ENCODE measurements around the gene FHDC1. TPM values are rescaled to one million over a fixed set of nuclear protein-coding genes. Genes with fewer than 3 reads are reported as not detected.

Gene FHDC1
- total and polyA plus RNA-seq, 8 donors = 9.0 to 32.9 (median 10.4) TPM

- no peak overlapping the region for H3K4me3 ChIP-seq
- TF ChIP-seq, protein P1, sequence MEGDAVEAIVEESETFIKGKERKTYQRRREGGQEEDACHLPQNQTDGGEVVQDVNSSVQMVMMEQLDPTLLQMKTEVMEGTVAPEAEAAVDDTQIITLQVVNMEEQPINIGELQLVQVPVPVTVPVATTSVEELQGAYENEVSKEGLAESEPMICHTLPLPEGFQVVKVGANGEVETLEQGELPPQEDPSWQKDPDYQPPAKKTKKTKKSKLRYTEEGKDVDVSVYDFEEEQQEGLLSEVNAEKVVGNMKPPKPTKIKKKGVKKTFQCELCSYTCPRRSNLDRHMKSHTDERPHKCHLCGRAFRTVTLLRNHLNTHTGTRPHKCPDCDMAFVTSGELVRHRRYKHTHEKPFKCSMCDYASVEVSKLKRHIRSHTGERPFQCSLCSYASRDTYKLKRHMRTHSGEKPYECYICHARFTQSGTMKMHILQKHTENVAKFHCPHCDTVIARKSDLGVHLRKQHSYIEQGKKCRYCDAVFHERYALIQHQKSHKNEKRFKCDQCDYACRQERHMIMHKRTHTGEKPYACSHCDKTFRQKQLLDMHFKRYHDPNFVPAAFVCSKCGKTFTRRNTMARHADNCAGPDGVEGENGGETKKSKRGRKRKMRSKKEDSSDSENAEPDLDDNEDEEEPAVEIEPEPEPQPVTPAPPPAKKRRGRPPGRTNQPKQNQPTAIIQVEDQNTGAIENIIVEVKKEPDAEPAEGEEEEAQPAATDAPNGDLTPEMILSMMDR (IDR thresholded peaks at IDR 0.05) = no peak
- peaks cover 0 to 7% of the 10 kb centered on the region in 2 donors for H3K36me3 ChIP-seq
- DNase-seq = no peak
- intact Hi-C loops (cut with DNase I) = no loop called here
- no peak for ATAC-seq
- no peak overlapping the region for H3K27ac ChIP-seq
- peaks cover 0 to 14% of the 10 kb centered on the region in 2 donors for H3K4me1 ChIP-seq
- H3K9me3 ChIP-seq = no peaks in the 10 kb centered on the region
- H3K27me3 ChIP-seq = no peaks in the 10 kb centered on the region
These were observed 29.5 kb downstream of the FHDC1 start for GRCh38 chr4:152965611-152966010.

GRCh38 chr4:152967907-152968306, 31.8 kb downstream of the FHDC1 start:
- TF ChIP-seq, protein P1 (IDR thresholded peaks at IDR 0.05) = no peak
- Histone ChIP-seq H3K4me1 (peaks cover 0 to 3% of the 10 kb centered on the region in 2 donors), H3K27ac (no peak overlapping the region), H3K27me3 (no peaks in the 10 kb centered on the region), H3K9me3 (no peaks in the 10 kb centered on the region), H3K4me3 (no peak overlapping the region), H3K36me3 (peaks cover 0 to 20% of the 10 kb centered on the region in 2 donors)
- intact Hi-C loops (cut with DNase I) = no loop called here
- ATAC-seq (no peak), DNase-seq (no peak)

DNA sequence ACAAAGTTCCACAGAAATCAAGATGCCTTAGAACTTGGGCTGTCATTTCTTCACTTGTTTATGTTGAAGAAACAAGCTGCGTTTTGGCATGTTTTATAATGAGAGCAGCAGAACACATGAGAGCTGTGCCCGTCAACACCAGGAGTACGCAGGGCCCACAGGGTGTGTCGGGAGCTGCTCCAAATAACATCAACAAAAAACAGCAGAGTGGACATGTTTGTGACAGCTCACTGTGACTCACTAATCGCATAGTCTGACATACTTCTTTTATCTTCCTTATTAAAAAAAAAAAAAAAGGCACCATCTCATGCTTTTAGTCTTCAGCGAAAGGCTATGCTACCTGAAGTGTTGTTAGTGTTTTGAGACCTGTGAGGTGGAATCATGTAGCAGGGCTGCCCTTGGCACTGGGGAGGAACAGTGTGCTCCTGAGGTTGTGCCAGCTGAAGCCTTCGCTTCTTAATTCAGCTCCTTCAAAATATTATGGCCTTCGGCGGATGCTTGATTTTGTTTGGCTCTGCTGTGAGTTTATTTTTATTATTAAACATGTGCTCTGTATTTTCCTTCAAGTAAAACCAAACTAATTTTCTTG, 32.8 kb downstream of the FHDC1 start:
- Histone ChIP-seq H3K4me1 (peaks cover 0 to 3% of the 10 kb centered on the region in 2 donors), H3K9me3 (no peaks in the 10 kb centered on the region), H3K27ac (peak overlapping the region in 1 of 2 donors; percentile 15), H3K4me3 (no peak overlapping the region), H3K27me3 (no peaks in the 10 kb centered on the region), H3K36me3 (peaks cover 0 to 26% of the 10 kb centered on the region in 2 donors)
- DNase-seq (no peak), ATAC-seq (peak; percentile 21)
- TF ChIP-seq, protein P1 (IDR thresholded peaks at IDR 0.05) = no peak
- intact Hi-C loops (cut with DNase I) = no loop called here

DNA sequence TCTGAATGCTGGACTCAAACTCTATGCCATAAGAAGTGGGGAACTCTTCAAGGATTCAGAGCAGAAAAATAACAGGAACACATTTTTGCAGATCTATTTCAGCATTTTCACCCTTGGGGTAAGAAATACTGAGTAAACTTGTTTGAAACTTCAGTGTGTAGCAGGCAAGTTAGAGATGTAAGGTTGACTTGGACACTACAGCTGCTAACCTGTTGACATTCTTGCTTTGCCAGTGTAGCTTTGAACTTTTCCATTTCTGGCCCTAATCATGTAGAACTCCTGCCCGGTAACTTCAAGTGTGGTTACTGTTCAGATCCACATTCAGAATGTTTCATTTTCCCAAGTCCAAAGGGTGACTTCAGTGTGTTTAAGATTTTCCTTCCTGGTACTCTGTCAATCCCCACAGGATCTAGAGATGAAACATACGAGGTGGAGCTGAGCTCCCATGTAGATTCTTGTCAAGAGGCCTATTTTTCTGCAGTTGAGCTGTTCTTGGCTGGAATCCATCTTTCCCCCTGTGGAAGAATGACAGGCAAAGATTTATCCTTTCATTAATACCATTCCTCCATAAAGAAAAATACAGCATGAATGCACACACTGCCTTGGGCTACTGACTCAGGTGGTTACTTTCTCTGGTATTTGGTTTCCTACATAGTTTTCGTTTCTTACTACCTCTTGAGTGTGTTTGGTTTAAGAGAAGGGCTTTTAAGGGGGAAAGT, 34.1 kb downstream of the FHDC1 start:
- intact Hi-C loops (cut with DNase I) = no loop called here
- Histone ChIP-seq H3K4me1 (peaks cover 0 to 3% of the 10 kb centered on the region in 2 donors), H3K9me3 (no peaks in the 10 kb centered on the region), H3K27me3 (no peaks in the 10 kb centered on the region), H3K4me3 (no peak overlapping the region), H3K27ac (peak overlapping the region; percentile 16 to 66), H3K36me3 (peaks cover 0 to 37% of the 10 kb centered on the region in 2 donors)
- TF ChIP-seq, protein P1 (IDR thresholded peaks at IDR 0.05) = no peak
- DNase-seq (no peak), ATAC-seq (peak; percentile 63)

DNA sequence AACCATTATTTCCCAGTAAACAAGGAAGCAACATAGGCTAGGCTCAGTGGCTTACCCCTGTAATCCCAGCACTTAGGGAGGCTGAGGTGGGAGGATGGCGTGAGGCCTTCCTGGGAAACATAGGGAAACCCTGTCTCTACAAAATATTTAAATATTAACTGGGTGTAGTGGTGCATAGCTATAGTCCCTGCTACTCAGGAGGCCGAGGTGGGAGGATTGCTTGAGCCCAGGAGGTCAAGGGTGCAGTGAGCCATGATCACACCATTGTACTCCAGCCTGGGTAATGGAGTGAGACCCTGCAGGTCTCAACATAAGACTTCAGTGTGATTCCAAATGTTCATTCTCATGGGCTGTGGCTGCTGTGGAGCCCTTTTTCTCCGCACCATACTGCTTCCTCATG, 34.9 kb downstream of the FHDC1 start:
- H3K4me1 ChIP-seq = peaks cover 0 to 3% of the 10 kb centered on the region in 2 donors
- intact Hi-C loops (cut with DNase I) = no loop called here
- H3K27me3 ChIP-seq = no peaks in the 10 kb centered on the region
- H3K36me3 ChIP-seq = peaks cover 0 to 45% of the 10 kb centered on the region in 2 donors
- H3K27ac ChIP-seq = peak overlapping the region in 1 of 2 donors; percentile 66
- H3K9me3 ChIP-seq = no peaks in the 10 kb centered on the region
- DNase-seq (no peak), ATAC-seq (no peak)
- TF ChIP-seq, protein P1 (IDR thresholded peaks at IDR 0.05) = no peak
- no peak overlapping the region for H3K4me3 ChIP-seq

Measured in left lung (tissue), 10 donors.